Cardiac muscle cell (in vitro differentiated cells and primary cell): ENCODE data around the gene TSHB. TPM values are rescaled to one million over a fixed set of nuclear protein-coding genes. Genes with fewer than 3 reads are reported as not detected.

Experiments
- DNase-seq, 2 donors: peaks; one replicate each; pipeline versions ENCODE4 v3.0.0 to v3.0.0-alpha.2; 2010 to 2017; ENCODE audit warnings: low read depth in 1 of 2, low spot score in 1 of 2
- H3K27ac ChIP-seq: fragments of 200-600 bp; sonication (generic); 2 replicates; pipeline ENCODE4 v1.5.1; 2016
- H3K27me3 ChIP-seq: fragments of 200-600 bp; sonication (generic); 2 replicates; pipeline ENCODE4 v1.6.0; 2016; ENCODE audit warnings: control low read depth
- H3K36me3 ChIP-seq: fragments of 200-600 bp; sonication (generic); 2 replicates; pipeline ENCODE4 v1.5.1; 2016; ENCODE audit warnings: control low read depth
- H3K4me1 ChIP-seq: fragments of 200-600 bp; sonication (generic); 2 replicates; pipeline ENCODE4 v1.8.1; 2017; ENCODE audit warnings: low read depth, mild to moderate bottlenecking, mixed run types
- H3K4me3 ChIP-seq: fragments of 200-600 bp; sonication (generic); 2 replicates; pipeline ENCODE4 v1.5.1; 2016; ENCODE audit warnings: mild to moderate bottlenecking
- H3K9me3 ChIP-seq: fragments of 200-600 bp; sonication (generic); 2 replicates; pipeline ENCODE4 v1.5.1; 2017; ENCODE audit warnings: low read depth, mild to moderate bottlenecking, control low read depth
- polyA plus RNA-seq: library from polyadenylated mRNA; unstranded; fragments of >200 nt; fragmentation: Nextera tagmentation; extraction: Ambion mirVana; gene quantifications from 2 replicates; pipeline ENCODE4 v1.2.1, GENCODE V29; 2016
- total RNA-seq: library from RNA; depleted of rRNA; stranded (reverse); fragments of >200 nt; gene quantifications from 2 replicates; pipeline ENCODE4 v1.2.3, GENCODE V29; 2016
- TF ChIP-seq, protein P1 (sequence below): IDR thresholded peaks from 2 replicates; pipeline ENCODE4 v1.5.1; 2012; ENCODE audit warnings: low read depth, mild to moderate bottlenecking, low read length

The TSHB gene
- total RNA-seq (not detected in 2 replicates), polyA plus RNA-seq (not detected in 2 replicates)

DNA sequence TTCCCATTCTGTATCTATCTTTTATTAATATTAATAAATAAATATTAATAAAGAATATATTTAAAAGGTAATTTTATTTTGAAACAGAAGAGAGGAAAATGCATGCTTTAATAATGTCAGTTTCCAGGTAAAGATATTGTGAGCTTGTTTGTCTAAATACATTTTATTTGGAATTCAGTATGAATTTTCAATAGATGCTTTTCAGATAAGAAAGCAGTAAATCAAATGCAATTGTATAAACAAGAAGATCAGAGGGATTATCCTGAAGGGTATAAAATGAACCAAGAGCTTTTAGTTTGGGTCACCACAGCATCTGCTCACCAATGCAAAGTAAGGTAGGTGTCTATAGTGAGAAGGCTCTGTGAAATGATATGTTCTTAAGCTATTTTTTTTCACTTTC, at the start of gene TSHB:
TSHB (plus strand) TSS at position 301 of the 400 bp plus-strand sequence. CDS start 3,537 bp downstream, outside the sequence.
- TF ChIP-seq, protein P1, sequence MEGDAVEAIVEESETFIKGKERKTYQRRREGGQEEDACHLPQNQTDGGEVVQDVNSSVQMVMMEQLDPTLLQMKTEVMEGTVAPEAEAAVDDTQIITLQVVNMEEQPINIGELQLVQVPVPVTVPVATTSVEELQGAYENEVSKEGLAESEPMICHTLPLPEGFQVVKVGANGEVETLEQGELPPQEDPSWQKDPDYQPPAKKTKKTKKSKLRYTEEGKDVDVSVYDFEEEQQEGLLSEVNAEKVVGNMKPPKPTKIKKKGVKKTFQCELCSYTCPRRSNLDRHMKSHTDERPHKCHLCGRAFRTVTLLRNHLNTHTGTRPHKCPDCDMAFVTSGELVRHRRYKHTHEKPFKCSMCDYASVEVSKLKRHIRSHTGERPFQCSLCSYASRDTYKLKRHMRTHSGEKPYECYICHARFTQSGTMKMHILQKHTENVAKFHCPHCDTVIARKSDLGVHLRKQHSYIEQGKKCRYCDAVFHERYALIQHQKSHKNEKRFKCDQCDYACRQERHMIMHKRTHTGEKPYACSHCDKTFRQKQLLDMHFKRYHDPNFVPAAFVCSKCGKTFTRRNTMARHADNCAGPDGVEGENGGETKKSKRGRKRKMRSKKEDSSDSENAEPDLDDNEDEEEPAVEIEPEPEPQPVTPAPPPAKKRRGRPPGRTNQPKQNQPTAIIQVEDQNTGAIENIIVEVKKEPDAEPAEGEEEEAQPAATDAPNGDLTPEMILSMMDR, result no peak
- H3K36me3 ChIP-seq, result no peaks in the 10 kb centered on the region
- H3K27ac ChIP-seq, result no peak within 1 kb of the TSS
- no peak within 1 kb of the TSS for H3K4me3 ChIP-seq
- no peaks in the 10 kb centered on the region for H3K9me3 ChIP-seq
- peaks cover 7% of the 10 kb centered on the region for H3K4me1 ChIP-seq
- no peak for DNase-seq
- H3K27me3 ChIP-seq, result no peaks in the 10 kb centered on the region

DNA sequence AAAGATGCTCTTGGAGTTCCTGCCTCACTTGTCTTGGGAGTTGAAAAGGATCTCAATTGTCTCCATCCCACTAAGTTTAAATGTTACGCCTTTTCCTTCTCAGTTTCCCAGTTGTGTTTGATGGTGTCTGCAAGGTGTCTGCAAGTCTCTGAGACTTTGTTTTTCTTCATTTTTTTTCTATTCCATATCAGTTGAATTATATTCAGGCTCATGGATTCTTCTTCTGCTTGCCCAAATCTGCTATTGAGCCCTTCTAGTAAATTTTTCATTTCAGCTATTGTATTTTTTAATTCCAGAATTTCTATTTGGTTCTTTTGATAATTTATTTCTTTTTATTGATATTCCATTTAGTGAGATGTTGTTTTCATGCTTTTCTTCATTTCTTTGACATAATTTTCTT, 47.4 kb upstream of the TSHB start:
- Histone ChIP-seq H3K27ac (no peak overlapping the region), H3K4me3 (no peak overlapping the region), H3K27me3 (peaks cover 3% of the 10 kb centered on the region), H3K9me3 (no peaks in the 10 kb centered on the region), H3K36me3 (no peaks in the 10 kb centered on the region), H3K4me1 (no peaks in the 10 kb centered on the region)
- DNase-seq, result no peak
- TF ChIP-seq, protein P1, result no peak

DNA sequence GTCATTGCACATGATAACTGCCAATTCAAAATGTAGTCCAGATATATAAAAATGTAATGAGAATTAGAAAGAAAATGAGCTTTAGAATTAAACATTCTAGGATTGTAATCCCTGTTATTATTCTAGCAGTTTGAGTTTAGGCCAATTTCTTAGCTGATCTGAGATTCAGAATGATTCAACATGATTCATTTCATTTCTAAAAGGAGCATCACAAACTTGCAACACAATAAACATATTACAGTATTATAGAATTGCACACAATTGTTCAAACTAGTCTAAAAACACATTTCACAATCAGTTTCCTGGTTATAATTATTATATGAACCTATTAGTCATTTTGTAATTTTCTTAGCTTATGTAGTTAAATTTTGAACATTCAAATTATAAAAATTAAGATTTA, 43.3 kb upstream of the TSHB start:
- TF ChIP-seq, protein P1, result no peak
- DNase-seq, result no peak
- no peaks in the 10 kb centered on the region for H3K36me3 ChIP-seq
- H3K27me3 ChIP-seq, result no peaks in the 10 kb centered on the region
- no peak overlapping the region for H3K4me3 ChIP-seq
- H3K9me3 ChIP-seq, result no peaks in the 10 kb centered on the region
- H3K4me1 ChIP-seq, result no peaks in the 10 kb centered on the region
- no peak overlapping the region for H3K27ac ChIP-seq

DNA sequence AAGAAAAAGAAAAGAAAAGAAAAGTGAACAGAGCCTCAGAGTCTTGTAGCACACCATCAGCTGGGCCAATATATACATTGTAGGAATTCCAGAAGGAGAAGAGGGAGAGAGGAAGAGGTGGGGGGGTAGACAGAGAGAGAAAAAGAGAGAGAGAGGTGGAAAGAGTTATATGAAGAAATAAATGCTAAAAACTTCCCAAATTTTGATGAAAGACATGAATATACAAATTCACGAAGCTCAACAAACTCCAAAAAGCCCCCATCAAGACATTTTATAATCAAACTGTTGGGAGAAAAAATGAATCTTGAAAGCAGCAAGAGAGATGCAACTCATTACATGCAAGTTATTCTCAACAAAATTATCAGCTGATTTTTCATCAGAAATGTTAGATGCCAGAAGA, 41.5 kb upstream of the TSHB start:
- no peaks in the 10 kb centered on the region for H3K36me3 ChIP-seq
- H3K27me3 ChIP-seq, result no peaks in the 10 kb centered on the region
- DNase-seq, result no peak
- TF ChIP-seq, protein P1, result no peak
- no peaks in the 10 kb centered on the region for H3K9me3 ChIP-seq
- H3K27ac ChIP-seq, result no peak overlapping the region
- H3K4me1 ChIP-seq, result no peaks in the 10 kb centered on the region
- H3K4me3 ChIP-seq, result no peak overlapping the region

DNA sequence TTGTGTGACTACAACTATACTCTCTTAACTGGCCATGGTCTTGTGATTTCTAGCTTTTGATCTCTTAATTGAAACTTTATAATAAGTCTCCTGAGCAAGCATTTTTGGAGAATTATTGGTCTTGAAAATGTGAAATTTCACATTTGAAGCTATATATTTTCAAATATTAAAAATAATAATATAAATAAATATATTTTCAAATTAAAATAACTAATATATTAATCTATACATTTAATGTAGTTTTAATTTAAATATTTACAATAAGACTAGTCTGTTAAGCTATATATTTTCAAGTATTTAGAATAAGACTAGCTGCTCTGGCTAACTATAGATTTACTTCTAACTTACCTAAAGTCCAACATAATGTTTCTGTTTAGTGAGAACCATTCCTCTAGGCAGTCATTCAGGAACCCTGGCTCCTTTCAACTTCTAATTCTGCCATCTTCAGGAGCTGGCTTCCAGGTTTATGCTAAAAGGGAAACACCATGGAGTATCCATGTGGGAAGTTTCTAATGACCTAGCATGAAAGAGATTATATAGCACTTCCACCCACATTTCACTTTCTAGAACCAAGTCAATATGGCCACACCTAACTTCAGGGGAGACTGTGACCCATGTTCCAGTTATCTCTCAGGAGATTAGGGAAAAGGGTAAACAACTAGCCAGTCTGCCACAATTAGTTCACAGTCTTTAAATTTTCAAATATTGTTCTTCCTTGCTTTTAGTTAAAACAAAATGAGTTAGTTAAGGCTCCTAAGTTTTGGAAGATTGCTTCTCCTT, 31.9 kb upstream of the TSHB start:
- H3K4me3 ChIP-seq, result no peak overlapping the region
- H3K9me3 ChIP-seq, result no peaks in the 10 kb centered on the region
- H3K36me3 ChIP-seq, result no peaks in the 10 kb centered on the region
- H3K4me1 ChIP-seq, result no peaks in the 10 kb centered on the region
- TF ChIP-seq, protein P1, result no peak
- no peak for DNase-seq
- no peak overlapping the region for H3K27ac ChIP-seq
- H3K27me3 ChIP-seq, result no peaks in the 10 kb centered on the region
